Mucosa of gallbladder (tissue), 1 donor: ENCODE results near the gene JAKMIP2. TPM values are rescaled to one million over a fixed set of nuclear protein-coding genes. Genes with fewer than 3 reads are reported as not detected.

Source experiments
- DNase-seq: peaks from one replicate; pipeline ENCODE4 v3.0.0-alpha.2; 2020; ENCODE audit warnings: low spot score
- total RNA-seq: library from RNA; stranded (reverse); gene quantifications from one replicate; pipeline ENCODE4 v1.2.1, GENCODE V29; 2021
- donor health status: DM: no; HTN: no; CAD: no.

JAKMIP2 gene
- total RNA-seq, 1 donor from 2014 or later, result 1.8 TPM

- DNase-seq, result no peak
Observed at GRCh38 chr5:147788023-147788422, 5.5 kb upstream of the JAKMIP2 start.

GRCh38 chr5:147786142-147786541 lies 3.6 kb upstream of the JAKMIP2 start:
- no peak for DNase-seq

- DNase-seq, result no peak
Observed at GRCh38 chr5:147784146-147784987, 1.8 kb upstream of the JAKMIP2 start.

GRCh38 chr5:147780924-147781573 lies 1.5 kb downstream of the JAKMIP2 start:
- no peak for DNase-seq

GRCh38 chr5:147779694-147780093 lies 2.8 kb downstream of the JAKMIP2 start:
- no peak for DNase-seq

- no peak for DNase-seq
Observed at GRCh38 chr5:147776989-147777388, 5.5 kb downstream of the JAKMIP2 start.

- peak; percentile 12 for DNase-seq
Observed at GRCh38 chr5:147773587-147773986, 8.9 kb downstream of the JAKMIP2 start.

GRCh38 chr5:147773139-147773538 lies 9.4 kb downstream of the JAKMIP2 start:
- DNase-seq, result no peak

GRCh38 chr5:147767048-147767447 lies 15.5 kb downstream of the JAKMIP2 start:
- DNase-seq, result no peak

GRCh38 chr5:147763791-147764525 lies 18.6 kb downstream of the JAKMIP2 start:
- no peak for DNase-seq

- DNase-seq, result no peak
Observed at GRCh38 chr5:147760086-147760875, 22.2 kb downstream of the JAKMIP2 start.

GRCh38 chr5:147759441-147759840 lies 23.1 kb downstream of the JAKMIP2 start:
- DNase-seq, result no peak

- no peak for DNase-seq
Observed at GRCh38 chr5:147756566-147756965, 26.0 kb downstream of the JAKMIP2 start.

- DNase-seq, result no peak
Observed at GRCh38 chr5:147754372-147755122, 28.0 kb downstream of the JAKMIP2 start.

GRCh38 chr5:147753765-147754164 lies 28.8 kb downstream of the JAKMIP2 start:
- no peak for DNase-seq

- DNase-seq, result no peak
Observed at GRCh38 chr5:147752666-147753290, 29.8 kb downstream of the JAKMIP2 start.

GRCh38 chr5:147752033-147752432 lies 30.5 kb downstream of the JAKMIP2 start:
- DNase-seq, result no peak

- no peak for DNase-seq
Observed at GRCh38 chr5:147751156-147751830, 31.2 kb downstream of the JAKMIP2 start.

- DNase-seq, result no peak
Observed at GRCh38 chr5:147750065-147750464, 32.5 kb downstream of the JAKMIP2 start.

- DNase-seq, result no peak
Observed at GRCh38 chr5:147748590-147748989, 33.9 kb downstream of the JAKMIP2 start.
